CD4-positive, alpha-beta T cell (primary cell): ENCODE results near the gene TRPV2. TPM values are rescaled to one million over a fixed set of nuclear protein-coding genes. Genes with fewer than 3 reads are reported as not detected.

ENCODE experiments used
- ATAC-seq: fragments of 200-7000 bp; cut with Tn5 transposase; one replicate; pipeline ENCODE4 v1.10.0; 2022; ENCODE audit warnings: mild to moderate bottlenecking; ENCODE audit not compliant: poor library complexity
- CTCF ChIA-PET: fragments of 350-600 bp; sonication (Branson Sonifier 250); formaldehyde crosslinking; loops from one replicate; lab custom pipeline; 2021; ENCODE audit warnings: antibody characterized with exemption, inconsistent platforms; lab: Charles Lee
- POLR2A ChIA-PET: fragments of 350-600 bp; sonication (Branson Sonifier 250); formaldehyde crosslinking; loops from one replicate; lab custom pipeline; 2021; ENCODE audit warnings: antibody characterized with exemption, inconsistent platforms; lab: Charles Lee
- DNase-seq, 14 experiments: peaks; one replicate each; pipeline ENCODE4 v3.0.0-alpha.2; 2013 to 2020; ENCODE audit warnings: mixed read lengths in 2 of 14
- H3K27ac ChIP-seq, 2 donors: one replicate each; pipeline versions ENCODE4 v1.5.1 to v1.7.0; 2013; ENCODE audit warnings: low read length in 2 of 2, low read depth in 1 of 2, mild to moderate bottlenecking in 1 of 2
- H3K27me3 ChIP-seq, 2 experiments: 1 replicate in 1 of 2; 2 replicates in 1 of 2; pipeline versions ENCODE4 v1.6.1 to v1.7.0; 2013; ENCODE audit warnings: low read length in 2 of 2, control low read depth in 1 of 2, mild to moderate bottlenecking in 1 of 2, moderate library complexity in 1 of 2; ENCODE audit not compliant: insufficient read depth in 2 of 2, control insufficient read depth in 1 of 2
- H3K36me3 ChIP-seq: one replicate; pipeline ENCODE4 v1.6.1; 2013; ENCODE audit warnings: low read length, control low read depth; ENCODE audit not compliant: insufficient read depth
- H3K4me1 ChIP-seq: one replicate; pipeline ENCODE4 v1.6.1; 2013; ENCODE audit warnings: low read length, control low read depth; ENCODE audit not compliant: insufficient read depth
- H3K4me3 ChIP-seq: one replicate; pipeline ENCODE4 v1.5.1; 2013; ENCODE audit warnings: mild to moderate bottlenecking, low read length, moderate library complexity
- H3K9me3 ChIP-seq, 2 experiments: 1 replicate in 1 of 2; 2 replicates in 1 of 2; pipeline versions ENCODE4 v1.6.1 to v1.7.0; 2013; ENCODE audit warnings: low read length in 2 of 2, mild to moderate bottlenecking in 2 of 2, control low read depth in 1 of 2, moderate library complexity in 1 of 2; ENCODE audit not compliant: control insufficient read depth in 1 of 2, insufficient read depth in 1 of 2
- H3K27ac Mint-ChIP-seq: one replicate; pipeline ENCODE4 v1.8.0; 2020; ENCODE audit warnings: mixed read lengths
- H3K27me3 Mint-ChIP-seq: one replicate; pipeline ENCODE4 v1.8.0; 2021; ENCODE audit warnings: mixed read lengths
- H3K36me3 Mint-ChIP-seq: one replicate; pipeline ENCODE4 v1.8.0; 2021; ENCODE audit warnings: low read depth, mixed read lengths
- H3K4me1 Mint-ChIP-seq: one replicate; pipeline ENCODE4 v1.8.0; 2021; ENCODE audit warnings: low read depth, mixed read lengths
- H3K4me3 Mint-ChIP-seq: one replicate; pipeline ENCODE4 v1.8.0; 2020; ENCODE audit warnings: mild to moderate bottlenecking, mixed read lengths
- H3K9me3 Mint-ChIP-seq: one replicate; pipeline ENCODE4 v1.8.0; 2020; ENCODE audit warnings: mixed read lengths
- intact Hi-C, 2 experiments: fragments of 100-400 bp; cut with DNase I in 1 of 2; cut with micrococcal nuclease in 1 of 2; formaldehyde crosslinking; loops; one replicate each; pipeline versions ENCODE4 v1.15.1 to v1.9.0; 2023 to 2025; cut with DNase I, micrococcal nuclease
- total RNA-seq, 174 experiments: library from RNA in 2 of 174; stranded (reverse) in 2 of 174; gene quantifications; one replicate each; pipeline ENCODE4 v1.2.3 and lab custom pipeline; 2021 to 2026
- TF ChIP-seq, protein P1 (sequence below): fragments of 200-600 bp; IDR thresholded peaks from one replicate; pipeline ENCODE4 v1.8.0; 2022; ENCODE audit warnings: antibody characterized with exemption, mild to moderate bottlenecking

The TRPV2 gene
- total RNA-seq, 2 experiments from 2014 or later, result 42.8 to 45.2 TPM

DNA sequence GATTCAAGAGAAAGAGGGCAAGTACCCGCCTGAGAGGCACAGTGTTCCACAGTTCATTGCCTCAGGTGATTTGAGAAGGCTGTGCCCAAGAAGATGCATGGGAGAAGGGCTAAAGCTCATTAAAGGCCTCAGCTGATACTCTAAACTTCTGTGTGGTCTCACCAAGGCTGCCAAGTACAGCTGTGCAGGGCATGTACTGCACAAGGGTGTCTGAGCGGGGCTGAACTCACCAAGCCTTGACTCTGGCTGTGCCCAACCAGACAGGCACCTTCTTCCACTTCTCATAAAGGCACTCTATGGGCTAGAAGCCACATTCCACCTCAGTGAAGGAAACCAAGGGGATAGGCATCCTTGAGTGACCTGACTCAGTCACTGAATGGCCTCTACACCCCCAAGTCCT, 63.9 kb downstream of the TRPV2 start:
- DNase-seq, result no peak
- H3K27me3 Mint-ChIP-seq, result no peaks in the 10 kb centered on the region
- no peaks in the 10 kb centered on the region for H3K9me3 Mint-ChIP-seq
- Histone ChIP-seq H3K4me1 (peaks cover 2% of the 10 kb centered on the region), H3K36me3 (no peaks in the 10 kb centered on the region), H3K27me3 (no peaks in the 10 kb centered on the region), H3K4me3 (no peak overlapping the region), H3K9me3 (no peaks in the 10 kb centered on the region), H3K27ac (no peak overlapping the region)
- ChIA-PET CTCF (no interaction called here), POLR2A (no interaction called here)
- no peak overlapping the region for H3K4me3 Mint-ChIP-seq
- H3K27ac Mint-ChIP-seq, result no peak overlapping the region
- no peak for ATAC-seq
- no peaks in the 10 kb centered on the region for H3K36me3 Mint-ChIP-seq
- no peaks in the 10 kb centered on the region for H3K4me1 Mint-ChIP-seq
- TF ChIP-seq, protein P1, sequence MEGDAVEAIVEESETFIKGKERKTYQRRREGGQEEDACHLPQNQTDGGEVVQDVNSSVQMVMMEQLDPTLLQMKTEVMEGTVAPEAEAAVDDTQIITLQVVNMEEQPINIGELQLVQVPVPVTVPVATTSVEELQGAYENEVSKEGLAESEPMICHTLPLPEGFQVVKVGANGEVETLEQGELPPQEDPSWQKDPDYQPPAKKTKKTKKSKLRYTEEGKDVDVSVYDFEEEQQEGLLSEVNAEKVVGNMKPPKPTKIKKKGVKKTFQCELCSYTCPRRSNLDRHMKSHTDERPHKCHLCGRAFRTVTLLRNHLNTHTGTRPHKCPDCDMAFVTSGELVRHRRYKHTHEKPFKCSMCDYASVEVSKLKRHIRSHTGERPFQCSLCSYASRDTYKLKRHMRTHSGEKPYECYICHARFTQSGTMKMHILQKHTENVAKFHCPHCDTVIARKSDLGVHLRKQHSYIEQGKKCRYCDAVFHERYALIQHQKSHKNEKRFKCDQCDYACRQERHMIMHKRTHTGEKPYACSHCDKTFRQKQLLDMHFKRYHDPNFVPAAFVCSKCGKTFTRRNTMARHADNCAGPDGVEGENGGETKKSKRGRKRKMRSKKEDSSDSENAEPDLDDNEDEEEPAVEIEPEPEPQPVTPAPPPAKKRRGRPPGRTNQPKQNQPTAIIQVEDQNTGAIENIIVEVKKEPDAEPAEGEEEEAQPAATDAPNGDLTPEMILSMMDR, result no peak
- intact Hi-C loops, result no loop called here

DNA sequence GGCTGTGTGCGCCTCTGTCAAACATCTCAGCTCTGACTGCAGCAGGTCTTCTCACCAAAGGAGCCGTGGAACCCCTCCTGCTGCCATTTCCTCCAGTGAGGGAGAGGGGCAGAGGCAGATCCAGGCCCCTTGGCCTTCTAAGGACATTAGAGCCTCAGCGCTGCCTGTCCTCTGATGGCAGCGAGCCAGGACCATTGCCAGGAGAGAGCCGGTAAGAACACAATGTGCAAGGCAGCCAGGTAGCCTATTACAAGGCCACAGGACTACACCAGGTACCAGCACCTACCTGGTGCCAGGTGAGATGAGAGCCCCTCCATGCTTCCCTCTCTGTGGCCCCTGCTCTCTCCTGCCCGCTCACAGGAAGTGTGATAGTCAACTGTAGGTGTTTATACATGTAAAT, 65.6 kb downstream of the TRPV2 start:
- H3K9me3 ChIP-seq, result no peaks in the 10 kb centered on the region
- no peak overlapping the region for H3K27ac ChIP-seq
- no peak overlapping the region for H3K4me3 Mint-ChIP-seq
- H3K36me3 Mint-ChIP-seq, result no peaks in the 10 kb centered on the region
- ChIA-PET POLR2A (no interaction called here), CTCF (no interaction called here)
- peaks cover 2% of the 10 kb centered on the region for H3K4me1 ChIP-seq
- intact Hi-C loops, result no loop called here
- ATAC-seq (no peak), DNase-seq (no peak)
- TF ChIP-seq, protein P1, result no peak
- H3K27me3 Mint-ChIP-seq, result no peaks in the 10 kb centered on the region
- H3K27me3 ChIP-seq, result no peaks in the 10 kb centered on the region
- no peaks in the 10 kb centered on the region for H3K4me1 Mint-ChIP-seq
- H3K27ac Mint-ChIP-seq, result no peak overlapping the region
- no peaks in the 10 kb centered on the region for H3K36me3 ChIP-seq
- H3K4me3 ChIP-seq, result no peak overlapping the region
- no peaks in the 10 kb centered on the region for H3K9me3 Mint-ChIP-seq

DNA sequence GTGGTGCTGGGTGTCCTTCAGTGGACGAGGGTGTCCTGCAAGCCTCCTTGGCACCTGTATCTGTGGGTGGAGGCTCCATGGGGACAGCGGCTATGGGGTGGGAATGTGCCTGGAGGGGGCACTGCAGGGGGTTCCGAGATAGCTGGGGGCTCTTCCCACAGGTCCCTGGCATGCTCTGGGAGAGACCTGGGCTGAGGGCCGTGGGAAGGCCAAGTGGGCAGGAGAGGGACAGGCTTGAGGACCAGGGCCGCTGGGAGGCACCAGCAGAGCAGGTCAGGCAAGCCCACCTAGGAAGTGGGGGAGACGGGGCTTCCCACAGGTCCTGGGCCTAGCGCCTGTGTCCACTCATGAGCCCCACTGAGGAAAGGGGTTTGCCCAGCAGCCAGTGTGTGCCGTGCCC, 66.9 kb downstream of the TRPV2 start:
- no peaks in the 10 kb centered on the region for H3K27me3 ChIP-seq
- no peak overlapping the region for H3K4me3 ChIP-seq
- no peak overlapping the region for H3K4me3 Mint-ChIP-seq
- POLR2A ChIA-PET, result no interaction called here
- TF ChIP-seq, protein P1, result no peak
- H3K9me3 ChIP-seq, result no peaks in the 10 kb centered on the region
- ATAC-seq (no peak), DNase-seq (no peak)
- no peaks in the 10 kb centered on the region for H3K36me3 ChIP-seq
- intact Hi-C loops, result no loop called here
- H3K27ac Mint-ChIP-seq, result no peak overlapping the region
- peaks cover 2% of the 10 kb centered on the region for H3K4me1 ChIP-seq
- CTCF ChIA-PET, result no interaction called here
- H3K36me3 Mint-ChIP-seq, result no peaks in the 10 kb centered on the region
- H3K27ac ChIP-seq, result no peak overlapping the region
- H3K27me3 Mint-ChIP-seq, result no peaks in the 10 kb centered on the region
- H3K4me1 Mint-ChIP-seq, result no peaks in the 10 kb centered on the region
- H3K9me3 Mint-ChIP-seq, result no peaks in the 10 kb centered on the region
